OCI-LY7 (cell line): ENCODE data around the gene HTT-AS. TPM values are rescaled to one million over a fixed set of nuclear protein-coding genes. Genes with fewer than 3 reads are reported as not detected.

Experiments used
- BruUV-seq: library from RNA; stranded (reverse); fragments of 400-500 nt; replicated peaks from 2 replicates; lab custom pipeline; 2021; lab: Mats Ljungman, UMichigan
- CTCF ChIA-PET: fragments of 300-600 bp; sonication (Branson Sonifier 250); formaldehyde crosslinking; loops from one replicate; lab custom pipeline; 2022; ENCODE audit warnings: antibody characterized with exemption; ENCODE audit not compliant: unreplicated experiment; lab: Charles Lee
- POLR2A ChIA-PET: fragments of 300-600 bp; sonication (Branson Sonifier 250); formaldehyde crosslinking; loops from one replicate; lab custom pipeline; 2022; ENCODE audit warnings: antibody characterized with exemption; lab: Charles Lee
- DNase-seq: peaks from one replicate; pipeline ENCODE4 v3.0.0-alpha.2; 2015; ENCODE audit warnings: low spot score
- H2AFZ ChIP-seq: fragments of 200-600 bp; sonication (generic), shearing (Covaris generic); 2 replicates; pipeline ENCODE4 v1.6.1; 2014; ENCODE audit warnings: mild to moderate bottlenecking, antibody characterized with exemption, low read length, moderate library complexity
- H3K27ac ChIP-seq: fragments of 200-600 bp; sonication (generic); 2 replicates; pipeline ENCODE4 v1.5.1; 2014; ENCODE audit warnings: mixed run types, low read depth, mild to moderate bottlenecking, moderate library complexity, low read length, inconsistent platforms; ENCODE audit not compliant: poor library complexity, severe bottlenecking
- H3K36me3 ChIP-seq: fragments of 200-600 bp; sonication (generic); 2 replicates; pipeline ENCODE4 v1.6.1; 2014; ENCODE audit warnings: mild to moderate bottlenecking, antibody characterized with exemption, low read length, moderate library complexity, mixed read lengths; ENCODE audit not compliant: insufficient read depth
- H3K4me1 ChIP-seq: fragments of 200-600 bp; sonication (generic); 2 replicates; pipeline ENCODE4 v1.5.1; 2014; ENCODE audit warnings: mild to moderate bottlenecking, low read length; ENCODE audit not compliant: insufficient read depth, poor library complexity, severe bottlenecking
- H3K4me2 ChIP-seq: fragments of 200-600 bp; sonication (generic); 2 replicates; pipeline ENCODE4 v1.6.1; 2014; ENCODE audit warnings: mild to moderate bottlenecking, low read length
- H3K4me3 ChIP-seq: fragments of 200-600 bp; sonication (generic); 2 replicates; pipeline ENCODE4 v1.5.1; 2014; ENCODE audit warnings: mild to moderate bottlenecking, low read depth, low read length; ENCODE audit not compliant: poor library complexity, severe bottlenecking
- H3K79me2 ChIP-seq: fragments of 200-600 bp; sonication (generic); 2 replicates; pipeline ENCODE4 v1.6.1; 2016; ENCODE audit warnings: low read depth, mild to moderate bottlenecking, low read length, moderate library complexity, mixed read lengths; ENCODE audit not compliant: insufficient read depth
- H3K9me2 ChIP-seq: fragments of 200-600 bp; sonication (generic); 2 replicates; pipeline ENCODE4 v1.6.1; 2016; ENCODE audit warnings: mild to moderate bottlenecking, low read length, mixed read lengths; ENCODE audit not compliant: insufficient read depth
- H3K9me3 ChIP-seq: fragments of 200-600 bp; sonication (generic); 2 replicates; pipeline ENCODE4 v1.6.1; 2014; ENCODE audit warnings: mild to moderate bottlenecking, mixed run types, low read length, mixed read lengths
- H4K20me1 ChIP-seq: fragments of 200-600 bp; sonication (generic); 2 replicates; pipeline ENCODE4 v1.6.1; 2014; ENCODE audit warnings: mild to moderate bottlenecking, antibody characterized with exemption, low read length, moderate library complexity, mixed read lengths; ENCODE audit not compliant: insufficient read depth
- EZH2phosphoT487 ChIP-seq: fragments of 200-600 bp; sonication (generic); IDR thresholded peaks from 2 replicates; pipeline ENCODE4 v1.6.1; 2018; ENCODE audit warnings: low read depth, borderline replicate concordance, mild to moderate bottlenecking, mixed run types, antibody characterized with exemption, low read length, moderate library complexity, mixed read lengths
- intact Hi-C: fragments of 100-400 bp; cut with micrococcal nuclease; formaldehyde crosslinking; loops from one replicate; pipeline ENCODE4 v1.10.0; 2022; ENCODE audit not compliant: unreplicated experiment
- total RNA-seq, 2 experiments: library from RNA; depleted of rRNA in 1 of 2; stranded (reverse); fragments of >200 nt in 1 of 2; shearing (Covaris generic) in 1 of 2; gene quantifications; 2 replicates each; pipeline ENCODE4 v1.2.3, GENCODE V29; 2014 to 2022
- TF ChIP-seq, protein P1 (sequence below): fragments of 200-600 bp; sonication (generic); conservative IDR thresholded peaks from 2 replicates; pipeline ENCODE4 v1.5.1; 2014; ENCODE audit warnings: mild to moderate bottlenecking, antibody characterized with exemption, low read length, moderate library complexity, mixed read lengths

HTT-AS gene
- total RNA-seq, 2 experiments from 2014 or later, result not detected

DNA sequence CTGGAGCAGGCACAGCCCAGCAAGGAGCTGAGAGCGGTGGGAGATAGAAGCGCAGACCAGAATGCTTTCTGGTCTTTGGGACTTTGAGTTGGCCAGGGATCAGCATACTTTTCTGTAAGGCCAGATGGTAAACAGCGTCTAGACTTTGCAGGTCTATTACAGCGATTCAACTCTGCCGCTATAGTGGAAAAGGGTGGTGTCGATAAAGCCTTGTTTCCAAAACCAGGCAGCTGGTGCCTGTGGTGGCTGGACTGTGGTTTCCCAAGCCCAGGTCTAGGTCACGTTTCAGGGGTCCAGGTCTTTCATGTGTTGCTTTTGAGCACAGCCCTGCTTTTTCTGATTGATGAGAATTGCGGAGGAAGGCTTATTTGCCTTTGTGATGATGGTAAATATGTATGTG lies 40.1 kb downstream of the HTT-AS start:
- POLR2A ChIA-PET, result interaction anchor here (0.5 kb wide), 1 partner anchor 65 kb away, joined by 3 read pairs; no protein-coding TSS in a partner anchor

DNA sequence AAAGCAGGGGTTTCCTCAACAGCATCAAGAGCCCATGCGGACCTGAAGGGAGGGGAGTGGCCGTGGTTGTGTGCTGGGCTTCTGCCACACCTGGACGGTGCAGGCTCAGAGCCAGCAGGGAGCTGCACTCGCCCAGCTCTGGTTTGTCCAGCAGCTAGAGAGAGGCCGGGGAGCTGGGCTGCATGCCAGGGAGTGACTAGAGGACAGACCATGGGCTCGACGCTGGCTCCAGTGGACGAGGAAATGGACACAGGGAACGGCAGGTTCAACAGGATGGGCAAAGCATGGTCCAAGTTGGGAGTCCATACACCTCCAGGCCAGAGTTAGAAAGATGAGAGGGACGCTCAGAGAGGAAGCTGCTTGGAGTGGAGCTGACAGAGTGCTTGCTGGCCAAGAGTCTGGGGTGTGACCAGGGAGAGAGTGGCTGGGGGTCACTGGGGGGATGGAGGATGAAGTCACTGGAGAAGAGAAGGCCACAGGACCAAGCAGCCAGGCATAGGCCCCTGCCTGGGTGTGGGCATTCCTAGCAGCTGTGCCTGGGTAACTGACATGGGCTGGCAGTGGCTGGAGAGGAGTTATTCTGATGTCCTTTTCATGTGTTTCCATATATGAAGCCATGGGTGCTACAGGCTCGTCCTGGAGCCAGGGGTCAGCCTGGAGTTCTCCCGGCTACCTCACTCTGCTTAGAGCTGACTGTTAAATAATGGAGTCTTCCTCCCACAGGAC lies 42.8 kb downstream of the HTT-AS start:
- POLR2A ChIA-PET, result interaction anchor here (0.6 to 0.7 kb wide), 2 partner anchors 27 to 126 kb away, joined by 3 read pairs; no protein-coding TSS in a partner anchor
- Histone ChIP-seq H3K4me1 (no peaks in the 10 kb centered on the region), H3K27ac (no peak overlapping the region), H2AFZ (no peak overlapping the region), H3K9me2 (no peaks in the 10 kb centered on the region), H3K4me3 (no peak overlapping the region), H4K20me1 (no peaks in the 10 kb centered on the region), H3K4me2 (no peak overlapping the region), H3K79me2 (no peaks in the 10 kb centered on the region), H3K9me3 (no peaks in the 10 kb centered on the region), H3K36me3 (no peaks in the 10 kb centered on the region)
- CTCF ChIA-PET, result no interaction called here
- intact Hi-C loops, result loop anchor here (5.0 kb wide), 1 partner anchor 54 kb away; no protein-coding TSS in a partner anchor
- DNase-seq, result no peak
- TF ChIP-seq, protein P1, sequence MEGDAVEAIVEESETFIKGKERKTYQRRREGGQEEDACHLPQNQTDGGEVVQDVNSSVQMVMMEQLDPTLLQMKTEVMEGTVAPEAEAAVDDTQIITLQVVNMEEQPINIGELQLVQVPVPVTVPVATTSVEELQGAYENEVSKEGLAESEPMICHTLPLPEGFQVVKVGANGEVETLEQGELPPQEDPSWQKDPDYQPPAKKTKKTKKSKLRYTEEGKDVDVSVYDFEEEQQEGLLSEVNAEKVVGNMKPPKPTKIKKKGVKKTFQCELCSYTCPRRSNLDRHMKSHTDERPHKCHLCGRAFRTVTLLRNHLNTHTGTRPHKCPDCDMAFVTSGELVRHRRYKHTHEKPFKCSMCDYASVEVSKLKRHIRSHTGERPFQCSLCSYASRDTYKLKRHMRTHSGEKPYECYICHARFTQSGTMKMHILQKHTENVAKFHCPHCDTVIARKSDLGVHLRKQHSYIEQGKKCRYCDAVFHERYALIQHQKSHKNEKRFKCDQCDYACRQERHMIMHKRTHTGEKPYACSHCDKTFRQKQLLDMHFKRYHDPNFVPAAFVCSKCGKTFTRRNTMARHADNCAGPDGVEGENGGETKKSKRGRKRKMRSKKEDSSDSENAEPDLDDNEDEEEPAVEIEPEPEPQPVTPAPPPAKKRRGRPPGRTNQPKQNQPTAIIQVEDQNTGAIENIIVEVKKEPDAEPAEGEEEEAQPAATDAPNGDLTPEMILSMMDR, result no peak
- TF ChIP-seq EZH2phosphoT487, result no peak
- no TSS peak for BruUV-seq

More for the DNA sequence above, 40.1 kb downstream of the HTT-AS start:
- no peak overlapping the region for H3K4me3 ChIP-seq
- intact Hi-C loops, result loop anchor here (5.0 kb wide), 1 partner anchor 57 kb away; no protein-coding TSS in a partner anchor
- no peaks in the 10 kb centered on the region for H3K9me2 ChIP-seq
- no peaks in the 10 kb centered on the region for H4K20me1 ChIP-seq
- no peak overlapping the region for H3K4me2 ChIP-seq
- TF ChIP-seq, protein P1, result no peak
- no peak for TF ChIP-seq EZH2phosphoT487
- no peaks in the 10 kb centered on the region for H3K9me3 ChIP-seq
- H3K27ac ChIP-seq, result no peak overlapping the region
- H2AFZ ChIP-seq, result no peak overlapping the region
- no peaks in the 10 kb centered on the region for H3K79me2 ChIP-seq
- H3K36me3 ChIP-seq, result no peaks in the 10 kb centered on the region
- CTCF ChIA-PET, result no interaction called here
- H3K4me1 ChIP-seq, result peaks cover 8% of the 10 kb centered on the region
- no peak for DNase-seq
- BruUV-seq, result no TSS peak
